ENCODE measurements around the gene OR5V1. TPM values are rescaled to one million over a fixed set of nuclear protein-coding genes. Genes with fewer than 3 reads are reported as not detected.
A peak's percentile ranks its signal among the peaks of the same experiment; 100 is the strongest.

Gene OR5V1
- total RNA-seq (2021; ENCODE audit: unreplicated experiment) (not detected), Bru-seq, nascent RNA (not detected), BruChase-seq, experiment 1, labeled RNA remaining after a 6-hour chase (not detected), BruChase-seq, experiment 2, labeled RNA remaining after a 2-hour chase (not detected)
- not detected in 2 replicates for polyA plus RNA-seq (2012)
- long read RNA-seq, result 0 reads

- Histone ChIP-seq H3K27ac (ENCODE audit: low read depth, low read length) (no peak within 1 kb of the TSS), H4K20me1 (ENCODE audit: insufficient read depth) (no peaks in the 10 kb centered on the region), H3K4me1 (ENCODE audit: control insufficient read depth in 1 of 2, insufficient read depth in 2 of 2, low read length in 2 of 2) (no peaks in the 10 kb centered on the region), H3K9ac (ENCODE audit: low read length) (no peak within 1 kb of the TSS), H3K4me2 (ENCODE audit: low read length) (no peak within 1 kb of the TSS), H3K27me3 (ENCODE audit: insufficient read depth, low read length) (no peaks in the 10 kb centered on the region), H3K9me2 (ENCODE audit: insufficient read depth) (no peaks in the 10 kb centered on the region), H2AFZ (ENCODE audit: low read depth, low read length, poor library complexity, severe bottlenecking) (peak within 1 kb of the TSS; percentile 14), H3K4me3 (replicated peaks in 1 of 2; ENCODE audit: low read depth in 1 of 2, low read length in 2 of 2) (no peak within 1 kb of the TSS), H3K9me3 (ENCODE audit: control insufficient read depth in 1 of 2, insufficient read depth in 1 of 2, low read depth in 1 of 2, low read length in 2 of 2) (no peaks in the 10 kb centered on the region), H3K36me3 (ENCODE audit: control insufficient read depth in 1 of 2, insufficient read depth in 2 of 2, low read length in 2 of 2) (no peaks in the 10 kb centered on the region), H3K79me2 (ENCODE audit: insufficient read depth, low read length) (no peaks in the 10 kb centered on the region)
- BruUV-seq (replicated peaks), result no TSS peak
- intact Hi-C loops (cut with micrococcal nuclease), result no loop called here
- DNase-seq (ENCODE audit: low read depth, low spot score) (no peak), ATAC-seq (no peak)
- no peak for TF ChIP-seq YY1 (IDR thresholded peaks at IDR 0.05; ENCODE audit: extremely low read depth, insufficient replicate concordance, low read depth, low read length)
- TF ChIP-seq TCF7L2 (IDR thresholded peaks at IDR 0.05; ENCODE audit: borderline replicate concordance, extremely low read depth, insufficient read depth, insufficient read length), result no peak
- no peak for TF ChIP-seq ELF1 (IDR thresholded peaks at IDR 0.05; ENCODE audit: borderline replicate concordance, low read depth)
- no peak for TF ChIP-seq POLR2AphosphoS5 (IDR thresholded peaks at IDR 0.05; ENCODE audit: low read depth, low read length)
- TF ChIP-seq EZH2 (IDR thresholded peaks at IDR 0.05), result no peak
- CTCF ChIA-PET, result interaction anchor here (0.9 kb wide), 1 partner anchor 8 kb away, joined by 3 read pairs; no protein-coding TSS in a partner anchor
- POLR2A ChIA-PET, result no interaction called here
- RAD21 ChIA-PET (ENCODE audit: low non-redundant PET in 1 of 2, low total read pairs in 2 of 2, uncharacterized antibody in 2 of 2, unreplicated experiment in 2 of 2), result no interaction called here
Measured at GRCh38 chr6:29368765-29369164, at the start of gene OR5V1. Gene OR5V1 (minus strand): TSS chr6:29368865. CDS start chr6:29356195, 12,670 bp downstream.

GRCh38 chr6:29414588-29414987, 45.9 kb upstream of the OR5V1 start, which contains the start of gene OR12D1:
Gene OR12D1 (plus strand): TSS chr6:29414928.
- H3K4me3 ChIP-seq (replicated peaks in 1 of 2; ENCODE audit: low read depth in 1 of 2, low read length in 2 of 2), result no peak within 1 kb of the TSS

More at GRCh38 chr6:29414588-29414987, 45.9 kb upstream of the OR5V1 start, which contains the start of gene OR12D1:
- BruUV-seq (replicated peaks), result no TSS peak
- POLR2A ChIA-PET, result no interaction called here
- intact Hi-C loops (cut with micrococcal nuclease), result loop anchor here (1.0 kb wide), 1 partner anchor 175 kb away; no protein-coding TSS in a partner anchor
- Histone ChIP-seq H4K20me1 (ENCODE audit: insufficient read depth) (no peaks in the 10 kb centered on the region), H3K9ac (ENCODE audit: low read length) (no peak within 1 kb of the TSS), H3K9me3 (ENCODE audit: control insufficient read depth in 1 of 2, insufficient read depth in 1 of 2, low read depth in 1 of 2, low read length in 2 of 2) (no peaks in the 10 kb centered on the region), H3K27me3 (ENCODE audit: insufficient read depth, low read length) (no peaks in the 10 kb centered on the region), H3K9me2 (ENCODE audit: insufficient read depth) (no peaks in the 10 kb centered on the region), H3K79me2 (ENCODE audit: insufficient read depth, low read length) (no peaks in the 10 kb centered on the region), H3K27ac (ENCODE audit: low read depth, low read length) (no peak within 1 kb of the TSS), H2AFZ (ENCODE audit: low read depth, low read length, poor library complexity, severe bottlenecking) (no peak within 1 kb of the TSS), H3K4me1 (ENCODE audit: control insufficient read depth in 1 of 2, insufficient read depth in 2 of 2, low read length in 2 of 2) (no peaks in the 10 kb centered on the region), H3K4me2 (ENCODE audit: low read length) (no peak within 1 kb of the TSS), H3K36me3 (ENCODE audit: control insufficient read depth in 1 of 2, insufficient read depth in 2 of 2, low read length in 2 of 2) (no peaks in the 10 kb centered on the region)
- CTCF ChIA-PET, result no interaction called here
- peak; percentile 65 for ATAC-seq
- TF ChIP-seq CTCF (IDR thresholded peaks at IDR 0.05 in 2 of 3, conservative IDR thresholded peaks at IDR 0.05 in 1 of 3; ENCODE audit: borderline replicate concordance in 1 of 3, insufficient read depth in 1 of 3, low read depth in 2 of 3, low read length in 2 of 3) (peak; percentile 35 to 55 (median 38); a peak in 3 of 6 replicates), POLR2A (IDR thresholded peaks at IDR 0.05; ENCODE audit: borderline replicate concordance, extremely low read depth, insufficient read depth, insufficient read length) (no peak), RAD21 (IDR thresholded peaks at IDR 0.05; ENCODE audit: low read depth) (peak; percentile 66)
- DNase-seq (ENCODE audit: low read depth, low spot score), result peak; percentile 16
- RAD21 ChIA-PET (ENCODE audit: low non-redundant PET in 1 of 2, low total read pairs in 2 of 2, uncharacterized antibody in 2 of 2, unreplicated experiment in 2 of 2), result no interaction called here

Data from HCT116 (cell line).